ENCODE data around the gene TBCC.

TBCC gene

DNA sequence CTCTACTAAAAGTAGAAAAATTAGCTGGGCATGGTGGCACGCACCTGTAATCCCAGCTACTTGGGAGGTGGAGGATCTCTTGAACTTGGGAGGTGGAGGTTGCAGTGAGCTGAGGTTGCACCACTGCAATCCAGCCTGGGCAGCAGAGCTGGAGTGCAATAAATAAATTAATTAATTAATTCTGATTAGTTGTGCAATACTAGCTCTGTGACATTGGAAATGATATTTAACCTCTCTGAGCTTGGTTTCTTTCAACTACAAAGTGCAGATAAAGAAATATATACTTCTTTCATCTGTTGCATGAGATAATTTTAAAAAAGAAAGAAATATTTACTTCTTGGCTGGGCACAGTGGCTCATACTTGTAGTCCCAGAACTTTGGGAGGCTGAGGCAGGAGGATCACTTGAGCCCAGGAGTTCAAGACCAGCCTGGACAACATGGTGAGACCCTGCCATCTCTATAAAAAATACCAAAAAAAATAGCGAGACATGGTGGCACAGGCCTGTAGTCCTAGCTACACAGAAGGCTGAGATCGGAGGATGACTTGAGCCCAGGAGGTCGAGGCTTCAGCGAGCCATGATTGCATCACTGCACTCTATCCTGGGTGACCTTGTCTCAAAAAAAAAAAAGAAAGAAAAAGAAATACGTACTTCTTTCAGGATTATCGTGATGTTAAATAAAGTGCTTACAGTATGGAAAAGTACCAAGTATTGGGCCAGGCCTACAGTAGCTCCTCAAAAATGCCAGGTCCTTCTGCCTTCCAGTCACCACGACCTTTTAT, 15.6 kb upstream of the TBCC start:
- no peak overlapping the region for H3K4me3 ChIP-seq (ENCODE audit: low read length)
- TF ChIP-seq, protein P1, sequence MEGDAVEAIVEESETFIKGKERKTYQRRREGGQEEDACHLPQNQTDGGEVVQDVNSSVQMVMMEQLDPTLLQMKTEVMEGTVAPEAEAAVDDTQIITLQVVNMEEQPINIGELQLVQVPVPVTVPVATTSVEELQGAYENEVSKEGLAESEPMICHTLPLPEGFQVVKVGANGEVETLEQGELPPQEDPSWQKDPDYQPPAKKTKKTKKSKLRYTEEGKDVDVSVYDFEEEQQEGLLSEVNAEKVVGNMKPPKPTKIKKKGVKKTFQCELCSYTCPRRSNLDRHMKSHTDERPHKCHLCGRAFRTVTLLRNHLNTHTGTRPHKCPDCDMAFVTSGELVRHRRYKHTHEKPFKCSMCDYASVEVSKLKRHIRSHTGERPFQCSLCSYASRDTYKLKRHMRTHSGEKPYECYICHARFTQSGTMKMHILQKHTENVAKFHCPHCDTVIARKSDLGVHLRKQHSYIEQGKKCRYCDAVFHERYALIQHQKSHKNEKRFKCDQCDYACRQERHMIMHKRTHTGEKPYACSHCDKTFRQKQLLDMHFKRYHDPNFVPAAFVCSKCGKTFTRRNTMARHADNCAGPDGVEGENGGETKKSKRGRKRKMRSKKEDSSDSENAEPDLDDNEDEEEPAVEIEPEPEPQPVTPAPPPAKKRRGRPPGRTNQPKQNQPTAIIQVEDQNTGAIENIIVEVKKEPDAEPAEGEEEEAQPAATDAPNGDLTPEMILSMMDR (IDR thresholded peaks at IDR 0.05; ENCODE audit: insufficient read depth, low read depth, low read length, missing control alignments) = no peak
- no peak for DNase-seq (ENCODE audit: low read depth)

DNA sequence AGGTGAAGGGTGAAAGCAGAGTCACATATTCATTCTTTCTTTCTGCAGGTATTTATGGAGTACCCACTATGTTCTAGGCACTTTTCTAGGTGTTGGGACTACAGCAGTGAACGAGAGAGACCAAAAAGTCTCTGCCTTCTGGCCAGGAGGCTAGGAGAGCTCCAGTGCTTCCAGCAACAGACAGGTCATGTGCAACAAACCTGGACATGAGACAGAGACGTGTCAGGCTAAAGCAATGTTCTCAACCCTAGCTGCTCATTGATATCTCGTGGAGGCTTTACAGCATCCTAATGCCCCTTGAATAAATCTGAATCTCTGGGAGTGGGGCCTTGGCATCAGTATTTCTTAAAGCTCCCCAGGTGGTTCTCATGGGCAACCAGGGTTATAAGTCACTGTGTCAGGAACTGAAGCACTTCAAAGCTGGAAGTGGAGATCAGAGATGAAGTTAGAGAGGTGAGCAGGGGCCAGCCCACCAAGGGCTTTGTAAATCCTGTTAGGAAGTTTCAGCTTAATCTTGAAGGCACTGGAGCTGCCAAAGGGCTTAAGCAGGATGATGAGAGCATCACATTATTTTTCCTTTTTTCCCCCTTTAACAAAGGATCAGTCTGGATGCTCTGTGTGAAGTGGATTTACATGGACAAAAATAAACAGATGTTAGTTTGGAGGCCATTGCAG, 13.0 kb upstream of the TBCC start:
- DNase-seq (ENCODE audit: low read depth) = no peak
- TF ChIP-seq, protein P1 (IDR thresholded peaks at IDR 0.05; ENCODE audit: insufficient read depth, low read depth, low read length, missing control alignments) = no peak
- H3K4me3 ChIP-seq (ENCODE audit: low read length) = no peak overlapping the region

DNA sequence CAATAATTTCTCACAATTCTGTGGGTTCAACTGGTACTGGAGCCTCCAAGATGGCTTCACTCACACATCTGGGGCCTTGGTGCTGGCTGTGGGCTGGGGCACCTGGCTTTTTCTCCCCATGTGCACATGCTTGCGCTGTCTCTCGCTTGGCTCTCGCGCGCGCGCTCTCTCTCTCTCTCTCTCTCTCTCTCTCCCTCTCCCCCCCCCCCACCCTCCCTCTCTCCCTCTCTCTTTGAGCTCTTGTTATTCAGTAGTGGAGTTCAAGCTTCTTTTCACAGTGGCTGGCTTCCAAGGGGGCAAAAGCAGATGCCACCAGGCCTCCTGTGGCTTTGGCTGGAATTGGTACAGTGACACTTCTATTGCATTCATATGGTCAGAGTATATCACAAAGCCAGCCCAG, 10.8 kb upstream of the TBCC start:
- no peak for DNase-seq (ENCODE audit: low read depth)
- TF ChIP-seq, protein P1 (IDR thresholded peaks at IDR 0.05; ENCODE audit: insufficient read depth, low read depth, low read length, missing control alignments) = no peak
- no peak overlapping the region for H3K4me3 ChIP-seq (ENCODE audit: low read length)

DNA sequence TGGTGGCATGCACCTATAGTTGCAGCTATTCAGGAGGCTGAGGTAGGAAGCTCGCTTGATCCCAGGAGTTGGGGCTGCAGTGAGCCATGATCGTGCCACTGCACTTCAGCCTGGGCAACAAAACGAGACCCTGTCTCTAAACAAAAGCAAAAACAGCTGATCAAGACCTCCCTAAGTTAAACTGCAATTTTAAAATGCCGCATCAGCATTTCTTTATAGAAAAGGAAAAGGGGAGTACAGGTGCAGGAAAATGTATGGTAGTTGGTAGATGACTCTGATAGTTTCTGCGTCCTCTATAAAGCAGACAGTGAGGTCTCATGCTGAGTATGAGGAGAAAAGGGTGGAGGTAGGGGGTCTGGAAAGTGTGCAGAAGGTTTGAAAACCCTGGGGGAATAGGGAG, 8.9 kb upstream of the TBCC start:
- TF ChIP-seq, protein P1 (IDR thresholded peaks at IDR 0.05; ENCODE audit: insufficient read depth, low read depth, low read length, missing control alignments) = no peak
- H3K4me3 ChIP-seq (ENCODE audit: low read length) = no peak overlapping the region
- DNase-seq (ENCODE audit: low read depth) = no peak

DNA sequence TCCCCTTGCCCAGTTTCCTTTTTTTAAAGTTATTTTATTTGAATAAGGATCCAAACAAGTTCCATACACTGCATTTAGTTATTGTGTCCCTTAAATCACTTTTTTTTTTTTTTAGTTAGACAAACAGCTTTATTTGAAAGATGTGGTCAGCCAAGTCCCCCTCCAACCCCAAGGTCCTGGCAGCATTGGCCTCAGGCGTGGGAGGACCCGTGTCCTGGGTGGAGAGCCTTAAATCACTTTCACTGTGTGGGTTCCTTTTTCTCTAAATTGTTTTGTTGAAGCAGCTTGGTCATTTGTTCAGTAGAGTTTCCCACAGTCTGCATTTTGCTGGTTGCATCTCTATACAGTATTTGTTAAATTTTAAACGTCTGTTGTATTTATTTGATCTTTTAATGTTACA, 5.2 kb upstream of the TBCC start:
- H3K4me3 ChIP-seq (ENCODE audit: low read length) = no peak overlapping the region
- TF ChIP-seq, protein P1 (IDR thresholded peaks at IDR 0.05; ENCODE audit: insufficient read depth, low read depth, low read length, missing control alignments) = no peak
- no peak for DNase-seq (ENCODE audit: low read depth)

DNA sequence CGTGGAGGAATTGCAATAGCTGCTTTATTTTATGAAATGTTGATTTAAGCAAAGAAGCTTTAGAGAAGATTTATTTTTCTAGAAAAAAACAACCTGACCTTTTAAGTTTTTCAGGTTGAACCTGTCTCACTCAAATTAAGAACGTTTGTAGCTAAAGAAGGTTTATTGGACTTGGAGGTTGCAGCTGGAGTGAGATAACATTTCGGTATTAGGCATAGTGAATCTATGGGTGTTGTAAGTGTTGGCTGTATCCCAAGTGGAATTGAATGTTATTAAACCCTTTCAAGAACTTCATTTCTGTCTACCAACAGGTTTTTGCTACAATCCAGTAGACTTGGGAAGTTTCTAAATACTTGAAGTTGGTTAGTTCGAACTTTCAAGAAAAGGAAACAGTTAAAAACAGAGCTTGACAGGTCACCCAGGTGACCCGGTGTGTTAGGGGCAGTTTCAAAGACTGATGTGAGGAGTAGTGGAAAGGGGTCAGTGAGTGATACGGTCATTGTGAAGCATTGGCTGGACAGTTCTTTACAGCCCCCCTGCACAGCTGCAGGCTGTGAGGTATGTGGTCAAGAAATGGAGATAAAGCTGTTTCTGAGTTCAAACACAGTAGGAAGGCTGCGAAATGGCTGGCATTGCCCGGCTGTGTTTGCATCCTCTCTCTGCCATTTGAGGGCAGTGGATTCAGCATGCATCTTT, 2.4 kb upstream of the TBCC start:
- TF ChIP-seq, protein P1 (IDR thresholded peaks at IDR 0.05; ENCODE audit: insufficient read depth, low read depth, low read length, missing control alignments) = no peak
- no peak overlapping the region for H3K4me3 ChIP-seq (ENCODE audit: low read length)
- no peak for DNase-seq (ENCODE audit: low read depth)
